ENCODE measurements around the gene WDR20. TPM values are rescaled to one million over a fixed set of nuclear protein-coding genes. Genes with fewer than 3 reads are reported as not detected.

Gene WDR20
- total and polyA plus RNA-seq, 2 donors from 2014 or later = 12.6 to 44.2 TPM

- no peak overlapping the region for H3K27ac ChIP-seq (ENCODE audit: low read depth in 2 of 2, low read length in 2 of 2)
- intact Hi-C loops (cut with DNase I) = no loop called here
- DNase-seq = peak in 3 of 5 donors; percentile 29 to 40 (median 37)
- FAIRE-seq = no peak
- peaks cover 0 to 10% (median 0%) of the 10 kb centered on the region in 3 donors for H3K4me1 ChIP-seq (ENCODE audit: control insufficient read depth in 2 of 3, insufficient read depth in 2 of 3, low read depth in 1 of 3, low read length in 3 of 3)
- no peaks in the 10 kb centered on the region for H3K27me3 ChIP-seq (ENCODE audit: control insufficient read depth, insufficient read depth, low read length)
- TF ChIP-seq, protein P1, sequence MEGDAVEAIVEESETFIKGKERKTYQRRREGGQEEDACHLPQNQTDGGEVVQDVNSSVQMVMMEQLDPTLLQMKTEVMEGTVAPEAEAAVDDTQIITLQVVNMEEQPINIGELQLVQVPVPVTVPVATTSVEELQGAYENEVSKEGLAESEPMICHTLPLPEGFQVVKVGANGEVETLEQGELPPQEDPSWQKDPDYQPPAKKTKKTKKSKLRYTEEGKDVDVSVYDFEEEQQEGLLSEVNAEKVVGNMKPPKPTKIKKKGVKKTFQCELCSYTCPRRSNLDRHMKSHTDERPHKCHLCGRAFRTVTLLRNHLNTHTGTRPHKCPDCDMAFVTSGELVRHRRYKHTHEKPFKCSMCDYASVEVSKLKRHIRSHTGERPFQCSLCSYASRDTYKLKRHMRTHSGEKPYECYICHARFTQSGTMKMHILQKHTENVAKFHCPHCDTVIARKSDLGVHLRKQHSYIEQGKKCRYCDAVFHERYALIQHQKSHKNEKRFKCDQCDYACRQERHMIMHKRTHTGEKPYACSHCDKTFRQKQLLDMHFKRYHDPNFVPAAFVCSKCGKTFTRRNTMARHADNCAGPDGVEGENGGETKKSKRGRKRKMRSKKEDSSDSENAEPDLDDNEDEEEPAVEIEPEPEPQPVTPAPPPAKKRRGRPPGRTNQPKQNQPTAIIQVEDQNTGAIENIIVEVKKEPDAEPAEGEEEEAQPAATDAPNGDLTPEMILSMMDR (IDR thresholded peaks at IDR 0.05; ENCODE audit: borderline replicate concordance, extremely low read depth, insufficient read depth) = peak; percentile 17
- H3K4me3 ChIP-seq (ENCODE audit: low read length in 3 of 3) = no peak overlapping the region
- H3K9me3 ChIP-seq (ENCODE audit: control insufficient read depth in 2 of 3, insufficient read depth in 1 of 3, low read length in 3 of 3) = no peaks in the 10 kb centered on the region
- no peak overlapping the region for H3K9ac ChIP-seq (ENCODE audit: low read length in 3 of 3)
- H3K36me3 ChIP-seq (ENCODE audit: control insufficient read depth in 2 of 3, insufficient read depth in 3 of 3, low read length in 3 of 3) = peaks cover 2 to 18% (median 9%) of the 10 kb centered on the region in 3 donors
Measured at GRCh38 chr14:102206918-102207317, 67.2 kb downstream of the WDR20 start.

GRCh38 chr14:102207831-102208365 is 68.2 kb downstream of the WDR20 start:
- intact Hi-C loops (cut with DNase I) = no loop called here
- H3K36me3 ChIP-seq (ENCODE audit: control insufficient read depth in 2 of 3, insufficient read depth in 3 of 3, low read length in 3 of 3) = peaks cover 2 to 18% (median 9%) of the 10 kb centered on the region in 3 donors
- H3K9me3 ChIP-seq (ENCODE audit: control insufficient read depth in 2 of 3, insufficient read depth in 1 of 3, low read length in 3 of 3) = no peaks in the 10 kb centered on the region
- H3K4me1 ChIP-seq (ENCODE audit: control insufficient read depth in 2 of 3, insufficient read depth in 2 of 3, low read depth in 1 of 3, low read length in 3 of 3) = peaks cover 0 to 10% (median 0%) of the 10 kb centered on the region in 3 donors
- TF ChIP-seq, protein P1 (IDR thresholded peaks at IDR 0.05; ENCODE audit: borderline replicate concordance, extremely low read depth, insufficient read depth) = no peak
- no peak overlapping the region for H3K4me3 ChIP-seq (ENCODE audit: low read length in 3 of 3)
- no peak overlapping the region for H3K9ac ChIP-seq (ENCODE audit: low read length in 3 of 3)
- no peak overlapping the region for H3K27ac ChIP-seq (ENCODE audit: low read depth in 2 of 2, low read length in 2 of 2)
- FAIRE-seq = no peak
- H3K27me3 ChIP-seq (ENCODE audit: control insufficient read depth, insufficient read depth, low read length) = no peaks in the 10 kb centered on the region
- DNase-seq = no peak

DNA sequence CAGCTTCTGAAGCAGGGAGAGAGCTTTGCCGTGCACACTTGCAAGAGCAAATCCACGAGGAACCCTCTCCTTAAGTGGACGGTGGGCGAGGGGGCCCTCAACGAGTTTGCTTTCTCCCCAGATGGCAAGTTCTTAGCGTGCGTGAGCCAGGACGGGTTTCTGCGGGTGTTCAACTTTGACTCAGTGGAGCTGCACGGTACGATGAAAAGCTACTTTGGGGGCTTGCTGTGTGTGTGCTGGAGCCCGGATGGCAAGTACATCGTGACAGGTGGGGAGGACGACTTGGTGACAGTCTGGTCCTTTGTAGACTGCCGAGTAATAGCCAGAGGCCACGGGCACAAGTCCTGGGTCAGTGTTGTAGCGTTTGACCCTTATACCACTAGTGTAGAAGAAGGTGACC is 69.0 kb downstream of the WDR20 start:
- Histone ChIP-seq H3K27me3 (ENCODE audit: control insufficient read depth, insufficient read depth, low read length) (no peaks in the 10 kb centered on the region), H3K9me3 (ENCODE audit: control insufficient read depth in 2 of 3, insufficient read depth in 1 of 3, low read length in 3 of 3) (no peaks in the 10 kb centered on the region), H3K9ac (ENCODE audit: low read length in 3 of 3) (no peak overlapping the region), H3K4me3 (ENCODE audit: low read length in 3 of 3) (no peak overlapping the region), H3K4me1 (ENCODE audit: control insufficient read depth in 2 of 3, insufficient read depth in 2 of 3, low read depth in 1 of 3, low read length in 3 of 3) (peaks cover 0 to 10% (median 0%) of the 10 kb centered on the region in 3 donors), H3K27ac (ENCODE audit: low read depth in 2 of 2, low read length in 2 of 2) (peak overlapping the region in 1 of 2 donors; percentile 30), H3K36me3 (ENCODE audit: control insufficient read depth in 2 of 3, insufficient read depth in 3 of 3, low read length in 3 of 3) (peaks cover 2 to 18% (median 9%) of the 10 kb centered on the region in 3 donors)
- DNase-seq = no peak
- no peak for FAIRE-seq
- TF ChIP-seq, protein P1 (IDR thresholded peaks at IDR 0.05; ENCODE audit: borderline replicate concordance, extremely low read depth, insufficient read depth) = no peak
- intact Hi-C loops (cut with DNase I) = no loop called here

Measured in kidney (tissue), 14 donors.